ENCODE results near the gene RGS4.

The RGS4 gene

DNA sequence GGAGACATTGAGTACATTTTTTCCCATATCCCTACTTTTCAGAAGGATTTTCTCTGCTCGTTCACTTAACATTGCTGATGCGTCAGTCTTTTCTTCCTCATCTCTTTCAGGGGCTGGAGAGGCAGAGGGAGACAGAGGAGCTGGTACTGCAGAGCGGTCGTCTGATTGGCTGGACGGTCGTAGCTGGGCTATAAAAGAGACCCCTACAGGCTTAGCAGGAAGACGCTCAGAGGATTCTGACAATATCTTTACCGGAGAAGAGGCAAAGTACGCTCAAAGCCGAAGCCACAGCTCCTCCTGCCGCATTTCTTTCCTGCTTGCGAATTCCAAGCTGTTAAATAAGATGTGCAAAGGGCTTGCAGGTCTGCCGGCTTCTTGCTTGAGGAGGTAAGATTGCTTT lies at the start of gene RGS4:
TSS of gene RGS4 (plus strand) at position 220 of the 400 bp plus-strand sequence. CDS start at position 344, 124 bp downstream.
- DNase-seq, result no peak

DNA sequence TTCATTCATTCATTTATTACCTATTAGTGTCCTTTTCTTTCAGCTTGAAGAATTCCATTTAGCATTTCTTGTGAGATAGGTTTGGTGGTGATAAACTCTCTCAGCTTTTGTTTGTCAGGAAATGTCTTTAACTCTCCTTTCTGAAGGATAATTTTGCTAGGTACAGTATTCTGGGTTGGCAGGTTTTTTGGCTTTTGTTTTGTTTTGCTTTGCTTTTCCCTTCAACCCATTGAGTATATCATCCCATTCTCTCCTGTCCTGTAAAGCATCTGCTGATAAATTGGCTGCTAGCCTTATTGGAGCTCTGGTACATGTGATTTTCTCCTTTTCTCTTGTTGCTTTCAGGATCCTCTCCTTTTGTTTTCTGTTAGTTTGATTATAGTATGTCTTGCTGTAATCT lies 47.0 kb upstream of the RGS4 start:
- DNase-seq, result no peak

GRCh38 chr1:163027610-163028009 lies 41.6 kb upstream of the RGS4 start:
- no peak for DNase-seq

DNA sequence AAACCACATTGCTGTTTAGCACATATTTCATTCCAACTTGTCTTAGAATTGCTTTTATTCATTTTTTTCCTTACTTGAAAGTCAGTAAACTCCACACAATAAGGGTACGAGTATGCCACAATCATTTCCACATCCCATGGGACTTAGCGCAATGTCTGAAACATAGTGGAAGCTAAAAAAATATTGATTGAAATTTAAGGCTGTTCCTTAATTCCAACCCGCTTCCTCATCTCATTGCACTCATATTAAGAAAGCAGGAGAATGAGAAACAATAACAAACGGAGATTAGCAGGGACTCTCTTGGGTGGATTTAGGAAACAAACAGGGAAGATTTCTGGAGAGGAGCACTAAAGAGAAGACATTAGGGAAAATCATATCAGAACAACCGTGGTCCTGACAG lies 39.3 kb upstream of the RGS4 start:
- no peak for DNase-seq

DNA sequence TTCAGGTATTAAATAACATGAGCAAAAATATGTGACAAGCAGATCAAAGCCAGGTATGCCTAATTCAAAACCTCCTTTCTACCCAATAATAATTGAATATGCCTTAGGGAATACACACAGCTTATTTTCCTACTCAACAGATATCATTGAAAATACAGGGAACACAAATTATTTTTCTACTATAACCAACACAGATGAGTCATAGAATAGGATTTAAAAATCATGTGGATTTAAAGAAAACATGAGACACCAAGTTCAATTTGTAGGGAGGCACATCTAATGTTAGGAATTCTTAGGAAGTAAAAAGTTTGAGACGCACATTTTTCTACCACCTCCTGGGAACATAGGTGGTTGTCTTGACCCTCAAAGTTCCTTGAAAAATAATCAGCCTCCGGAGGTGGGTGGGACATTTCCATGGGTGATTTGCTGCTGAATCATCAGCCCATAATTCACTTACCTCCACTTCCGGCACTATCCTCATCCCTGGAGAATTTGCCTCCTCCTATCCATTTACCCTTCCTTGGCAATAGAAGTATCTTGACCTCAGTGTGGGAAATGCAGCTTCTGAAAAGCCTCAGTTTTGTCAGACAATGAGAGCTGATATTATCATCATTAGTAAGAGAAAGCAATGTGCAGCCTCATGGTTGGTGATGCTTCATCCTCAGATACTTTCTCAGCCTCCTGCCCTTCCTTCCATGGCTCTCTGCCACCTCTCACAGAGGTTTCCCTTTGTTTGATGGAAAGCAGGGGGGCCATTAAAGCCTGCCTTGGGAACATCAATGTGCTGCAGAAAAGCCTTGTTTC lies 33.5 kb upstream of the RGS4 start:
- DNase-seq, result no peak

DNA sequence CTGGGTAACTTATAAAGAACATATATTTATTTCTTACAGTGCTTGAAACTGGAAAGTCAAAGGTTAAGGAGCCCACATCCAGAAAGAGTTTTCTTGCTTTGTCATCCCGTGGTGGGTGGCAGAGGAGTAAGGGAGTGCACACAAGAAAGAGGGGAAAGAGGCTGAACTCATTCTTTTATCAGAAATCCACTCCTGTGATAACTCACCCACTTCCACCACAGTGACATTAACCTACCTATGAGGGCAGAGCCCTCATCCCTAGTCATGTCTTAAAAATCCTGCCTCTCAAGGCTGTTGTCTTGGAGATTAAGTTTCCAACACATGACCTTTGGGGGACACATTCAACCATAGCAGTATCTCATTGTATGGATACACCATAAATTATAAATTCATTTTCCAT lies 32.5 kb upstream of the RGS4 start:
- no peak for DNase-seq

GRCh38 chr1:163038928-163039706 lies 30.0 kb upstream of the RGS4 start:
- no peak for DNase-seq

- no peak for DNase-seq
Measured at GRCh38 chr1:163039707-163040093, 29.5 kb upstream of the RGS4 start.

- no peak for DNase-seq
Measured at GRCh38 chr1:163046071-163046470, 23.1 kb upstream of the RGS4 start.

DNA sequence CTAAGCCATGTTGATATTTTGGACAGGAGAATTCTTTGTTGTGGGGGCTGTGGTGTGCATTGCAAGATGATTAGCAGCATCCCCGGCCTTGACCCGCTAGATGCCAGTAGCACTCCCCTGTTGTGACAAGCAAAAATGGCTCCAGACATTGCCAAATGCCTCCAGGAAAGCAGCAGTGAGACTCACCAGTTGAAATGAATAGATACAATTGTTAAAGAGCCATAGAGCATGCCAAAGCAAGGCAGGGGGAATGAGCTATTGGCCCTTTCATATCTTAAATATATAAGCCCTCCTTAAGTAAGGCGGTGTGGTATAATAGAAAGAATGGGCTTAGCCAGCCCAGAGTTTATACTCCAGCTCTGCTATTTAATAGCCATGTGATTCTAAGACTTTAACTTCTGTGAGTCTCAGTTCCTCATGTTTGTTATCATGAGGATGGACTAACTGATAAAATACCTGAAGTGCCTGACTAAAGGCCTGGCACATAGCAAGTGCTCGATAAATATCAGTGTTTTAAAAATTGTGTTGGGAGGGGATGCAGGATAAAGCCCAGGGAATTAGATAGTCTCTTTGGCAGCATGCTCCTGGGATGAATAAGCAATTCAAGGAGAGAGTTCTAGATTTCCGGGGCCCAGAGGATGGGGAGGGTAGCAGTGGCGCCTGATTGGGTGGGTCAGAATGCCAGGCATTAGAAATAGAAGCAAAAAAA lies 21.1 kb upstream of the RGS4 start:
- no peak for DNase-seq

GRCh38 chr1:163048869-163049268 lies 20.3 kb upstream of the RGS4 start:
- no peak for DNase-seq

- DNase-seq, result no peak
Measured at GRCh38 chr1:163049296-163049695, 19.9 kb upstream of the RGS4 start.

DNA sequence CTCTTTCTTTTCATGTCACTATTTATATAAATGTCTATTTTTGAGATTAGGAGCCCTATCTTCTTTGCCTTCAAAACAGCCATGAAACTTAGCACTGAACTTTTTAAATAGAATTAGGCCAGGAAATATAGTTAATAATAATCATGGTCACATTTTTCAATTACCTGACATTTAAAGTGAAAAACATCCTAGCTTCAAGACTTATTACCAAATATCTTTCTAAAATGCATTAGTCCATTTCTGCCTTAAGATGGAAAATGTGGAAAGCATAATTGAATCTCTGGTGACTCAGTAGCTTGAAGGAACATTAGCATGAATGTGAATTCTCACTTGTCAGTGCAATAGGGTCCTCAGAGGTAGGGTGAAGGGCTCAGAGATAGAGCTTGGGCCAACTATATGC lies 18.7 kb upstream of the RGS4 start:
- no peak for DNase-seq

DNA sequence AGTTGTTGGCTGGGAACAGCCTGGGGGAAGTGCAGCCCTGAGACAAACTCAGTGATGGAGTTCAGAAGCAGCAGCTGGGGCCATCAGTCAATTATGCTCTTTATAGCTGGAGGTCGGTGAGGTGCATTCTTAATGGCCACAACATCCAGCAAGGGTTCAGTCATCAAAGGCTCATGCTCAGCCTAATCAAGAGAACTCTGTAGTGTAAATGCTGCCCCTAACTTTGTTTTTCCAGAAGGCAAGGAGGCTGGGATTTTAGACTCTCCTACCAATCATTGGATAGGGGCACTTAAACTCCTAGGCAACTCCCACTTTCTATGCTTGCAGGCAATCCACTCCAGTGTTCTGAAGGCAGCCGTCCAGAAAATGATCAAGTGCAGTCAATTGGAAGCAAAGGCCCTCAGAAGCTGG lies 15.0 kb upstream of the RGS4 start:
- DNase-seq, result no peak

GRCh38 chr1:163055005-163055404 lies 14.2 kb upstream of the RGS4 start:
- DNase-seq, result no peak

DNA sequence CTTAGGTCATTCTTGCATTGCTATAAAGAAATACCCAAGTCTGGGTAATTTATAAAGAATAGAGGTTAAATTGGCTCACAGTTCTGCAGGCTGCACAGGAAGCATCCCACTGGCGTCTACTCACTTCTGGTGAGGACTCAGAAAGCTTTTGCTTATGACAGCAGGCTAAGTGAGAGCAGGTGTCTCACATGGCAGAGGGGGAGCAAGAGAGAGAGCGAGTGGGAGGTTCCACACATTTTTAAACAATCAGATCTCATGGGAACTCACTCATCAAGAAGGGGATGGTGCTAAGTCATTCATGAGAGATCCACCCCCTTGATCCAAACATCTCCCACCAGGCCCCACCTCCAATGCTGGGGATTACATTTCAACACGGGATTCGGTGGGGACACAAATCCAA lies 13.6 kb upstream of the RGS4 start:
- DNase-seq, result no peak

DNA sequence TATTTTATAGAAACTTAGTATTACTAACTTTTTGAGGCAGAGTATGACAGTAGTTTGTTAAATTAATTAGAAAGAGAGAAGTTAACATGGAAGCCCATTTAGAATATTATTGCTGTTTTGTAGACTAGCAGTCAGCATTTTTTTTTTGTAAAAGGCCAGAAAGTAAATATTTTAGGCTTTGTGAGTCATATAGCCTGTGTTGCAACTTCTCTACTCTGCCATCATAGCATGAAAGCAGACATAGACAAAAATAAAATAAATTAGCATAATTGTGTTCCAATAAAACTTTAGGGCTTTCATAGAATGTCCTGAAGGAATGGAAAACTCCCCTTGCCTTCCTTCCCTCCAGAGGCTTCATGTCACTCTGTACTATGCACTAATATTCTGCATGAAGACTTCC lies 12.3 kb upstream of the RGS4 start:
- no peak for DNase-seq

DNA sequence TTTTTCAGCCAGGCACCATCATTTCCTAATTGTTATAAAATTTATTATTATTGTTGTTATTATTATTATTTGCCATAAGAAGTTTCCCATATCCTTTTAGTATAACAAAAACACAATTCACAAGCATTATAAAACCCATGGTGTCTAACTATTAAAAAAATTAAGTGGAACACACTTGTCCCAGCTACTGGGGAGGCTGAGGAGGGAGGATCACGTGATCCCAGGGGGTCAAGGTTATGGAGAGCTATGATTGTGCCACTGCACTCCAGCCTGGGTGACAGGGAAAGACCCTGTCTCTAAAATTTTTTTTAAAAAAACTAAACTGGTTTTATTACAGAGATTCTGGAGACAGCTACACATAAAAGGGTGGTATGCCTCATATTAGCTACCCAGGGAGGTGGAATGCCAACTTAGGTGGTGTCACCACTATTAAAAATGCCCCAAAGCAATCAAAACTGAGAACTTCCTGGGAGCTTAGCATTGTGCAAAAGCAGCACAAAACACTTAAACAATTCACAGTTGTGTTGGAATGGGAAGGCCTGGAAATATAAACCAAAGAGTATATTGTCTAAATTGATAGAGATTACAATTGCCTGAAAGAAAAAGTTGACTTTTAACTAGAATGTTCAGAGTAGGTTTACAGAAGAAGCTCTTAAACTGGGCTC lies 8.7 kb upstream of the RGS4 start:
- no peak for DNase-seq

- no peak for DNase-seq
Measured at GRCh38 chr1:163063143-163063542, 6.0 kb upstream of the RGS4 start.

- no peak for DNase-seq
Measured at GRCh38 chr1:163063610-163064009, 5.6 kb upstream of the RGS4 start.

GRCh38 chr1:163066168-163066567 lies 3.0 kb upstream of the RGS4 start:
- no peak for DNase-seq

DNA sequence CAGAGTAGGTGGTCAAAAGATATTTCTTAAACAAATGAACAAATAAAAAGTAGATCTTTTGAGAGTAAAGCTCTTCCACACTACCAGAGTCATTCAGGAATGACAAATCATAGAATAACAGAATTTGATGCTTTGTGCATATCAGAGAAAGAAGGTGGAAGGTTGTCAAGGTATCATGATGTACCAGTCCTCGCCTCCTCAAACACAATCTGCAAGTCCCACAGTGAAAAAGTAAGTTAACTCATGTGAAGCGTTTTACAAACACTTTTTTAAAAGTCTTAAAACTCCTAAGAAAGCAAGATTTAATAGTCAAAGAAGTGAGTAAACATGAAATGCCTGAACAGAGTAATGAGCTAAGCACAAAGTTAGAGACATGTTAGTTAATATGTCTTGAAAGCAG lies 2.5 kb upstream of the RGS4 start:
- no peak for DNase-seq

- no peak for DNase-seq
Measured at GRCh38 chr1:163068716-163069115, 445 bp upstream of the RGS4 start.
